Astrocyte of the cerebellum (primary cell): ENCODE measurements around the gene DYRK4.

Source experiments
- DNase-seq: peaks from one replicate; pipeline ENCODE4 v3.0.0-alpha.2; 2011; ENCODE audit warnings: low read depth
- H3K4me3 ChIP-seq: 2 replicates; pipeline ENCODE4 v1.5.1; 2011; ENCODE audit warnings: mild to moderate bottlenecking, low read depth, low read length, moderate library complexity
- CTCF ChIP-seq: IDR thresholded peaks from 2 replicates; pipeline ENCODE4 v1.5.1; 2012; ENCODE audit warnings: low read length, low read depth, moderate library complexity, mild to moderate bottlenecking; ENCODE audit errors: missing control alignments
- in situ Hi-C: cut with HindIII; loops from 2 replicates; pipeline ENCODE4 v1.10.0; 2017; ENCODE audit warnings: low sequenced_read_pairs

DYRK4 gene

GRCh38 chr12:4552191-4552590, 9.8 kb upstream of the DYRK4 start:
- TF ChIP-seq CTCF = no peak
- no peak overlapping the region for H3K4me3 ChIP-seq
- no peak for DNase-seq
- in situ Hi-C loops = no loop called here

GRCh38 chr12:4553943-4554342, 8.1 kb upstream of the DYRK4 start:
- DNase-seq = no peak
- H3K4me3 ChIP-seq = no peak overlapping the region
- no peak for TF ChIP-seq CTCF
- in situ Hi-C loops = no loop called here

- no peak for DNase-seq
- no peak overlapping the region for H3K4me3 ChIP-seq
- in situ Hi-C loops = no loop called here
- no peak for TF ChIP-seq CTCF
These were observed 6.2 kb upstream of the DYRK4 start for GRCh38 chr12:4555804-4556203.

GRCh38 chr12:4556735-4557530, 5.1 kb upstream of the DYRK4 start:
- no peak for DNase-seq
- in situ Hi-C loops = no loop called here
- no peak overlapping the region for H3K4me3 ChIP-seq
- TF ChIP-seq CTCF = no peak

- no peak overlapping the region for H3K4me3 ChIP-seq
- in situ Hi-C loops = no loop called here
These were observed 4.4 kb upstream of the DYRK4 start for GRCh38 chr12:4557586-4557985.

GRCh38 chr12:4558171-4558570, 3.8 kb upstream of the DYRK4 start:
- in situ Hi-C loops = no loop called here
- H3K4me3 ChIP-seq = no peak overlapping the region
- DNase-seq = no peak
- TF ChIP-seq CTCF = no peak

More at GRCh38 chr12:4557586-4557985, 4.4 kb upstream of the DYRK4 start:
- no peak for TF ChIP-seq CTCF
- no peak for DNase-seq
